Activated CD8-positive, alpha-beta T cell treated with anti-CD3 and anti-CD28 coated beads, Interleukin-2, amount 10 ng/mL, durations not matched to agents 7 days and 5 days (primary cell): ENCODE results near the gene FGF12. TPM values are rescaled to one million over a fixed set of nuclear protein-coding genes. Genes with fewer than 3 reads are reported as not detected.

Experiments
- ATAC-seq: fragments of 150-1000 bp; cut with Tn5 transposase; one replicate; pipeline ENCODE4 v1.10.0; 2021; ENCODE audit warnings: moderate library complexity
- CTCF ChIA-PET: fragments of 350-600 bp; sonication (Branson Sonifier 250); formaldehyde crosslinking; loops from one replicate; lab custom pipeline; 2021; ENCODE audit warnings: antibody characterized with exemption; lab: Charles Lee
- POLR2A ChIA-PET: fragments of 350-600 bp; sonication (Branson Sonifier 250); formaldehyde crosslinking; loops from one replicate; lab custom pipeline; 2021; ENCODE audit warnings: antibody characterized with exemption; lab: Charles Lee
- DNase-seq: peaks from one replicate; pipeline ENCODE4 v3.0.0-alpha.2; 2020
- H3K27ac Mint-ChIP-seq: one replicate; pipeline ENCODE4 v1.8.0; 2021; ENCODE audit warnings: mild to moderate bottlenecking, mixed read lengths
- H3K27me3 Mint-ChIP-seq: one replicate; pipeline ENCODE4 v1.8.0; 2021; ENCODE audit warnings: low read depth, mixed read lengths
- H3K36me3 Mint-ChIP-seq: one replicate; pipeline ENCODE4 v1.8.0; 2021; ENCODE audit warnings: low read depth, mixed read lengths
- H3K4me1 Mint-ChIP-seq: one replicate; pipeline ENCODE4 v1.8.0; 2021; ENCODE audit warnings: low read depth, mixed read lengths
- H3K4me3 Mint-ChIP-seq: one replicate; pipeline ENCODE4 v1.8.0; 2021; ENCODE audit warnings: mild to moderate bottlenecking, mixed read lengths
- H3K9me3 Mint-ChIP-seq: one replicate; pipeline ENCODE4 v1.8.0; 2022; ENCODE audit warnings: mixed read lengths; ENCODE audit not compliant: insufficient read depth
- total RNA-seq, 2 experiments: library from RNA; stranded (reverse); gene quantifications; one replicate each; pipeline ENCODE4 v1.2.3, GENCODE V29; 2021

Gene FGF12
- total RNA-seq, 2 experiments from 2014 or later: not detected

GRCh38 chr3:192575879-192576506 lies 151.3 kb downstream of the FGF12 start:
- Mint-ChIP-seq H3K27ac (no peak overlapping the region), H3K27me3 (peaks cover 8% of the 10 kb centered on the region), H3K4me1 (no peaks in the 10 kb centered on the region), H3K36me3 (no peaks in the 10 kb centered on the region), H3K9me3 (peaks cover 6% of the 10 kb centered on the region), H3K4me3 (no peak overlapping the region)
- POLR2A ChIA-PET: no interaction called here
- ATAC-seq (no peak), DNase-seq (no peak)
- CTCF ChIA-PET: no interaction called here

GRCh38 chr3:192573240-192573639 lies 154.1 kb downstream of the FGF12 start:
- ChIA-PET CTCF (no interaction called here), POLR2A (no interaction called here)
- DNase-seq: no peak
- ATAC-seq: no peak
- Mint-ChIP-seq H3K27me3 (peaks cover 8% of the 10 kb centered on the region), H3K4me1 (no peaks in the 10 kb centered on the region), H3K4me3 (no peak overlapping the region), H3K9me3 (peaks cover 6% of the 10 kb centered on the region), H3K27ac (no peak overlapping the region), H3K36me3 (no peaks in the 10 kb centered on the region)

GRCh38 chr3:192570821-192571791 lies 156.2 kb downstream of the FGF12 start:
- ATAC-seq (no peak), DNase-seq (no peak)
- Mint-ChIP-seq H3K9me3 (peaks cover under 1% of the 10 kb centered on the region), H3K36me3 (no peaks in the 10 kb centered on the region), H3K4me3 (no peak overlapping the region), H3K27me3 (peaks cover 8% of the 10 kb centered on the region), H3K27ac (no peak overlapping the region), H3K4me1 (no peaks in the 10 kb centered on the region)
- POLR2A ChIA-PET: no interaction called here
- CTCF ChIA-PET: interaction anchor here (0.6 kb wide), 1 partner anchor 46 kb away, joined by 3 read pairs; no protein-coding TSS in a partner anchor

GRCh38 chr3:192570315-192570714 lies 157.0 kb downstream of the FGF12 start:
- H3K9me3 Mint-ChIP-seq: no peaks in the 10 kb centered on the region
- no peak for DNase-seq
- no peak overlapping the region for H3K27ac Mint-ChIP-seq
- H3K4me1 Mint-ChIP-seq: no peaks in the 10 kb centered on the region
- ChIA-PET CTCF (no interaction called here), POLR2A (no interaction called here)
- no peak overlapping the region for H3K4me3 Mint-ChIP-seq
- H3K27me3 Mint-ChIP-seq: peaks cover 8% of the 10 kb centered on the region
- no peak for ATAC-seq
- no peaks in the 10 kb centered on the region for H3K36me3 Mint-ChIP-seq

GRCh38 chr3:192566706-192567290 lies 160.5 kb downstream of the FGF12 start:
- H3K4me3 Mint-ChIP-seq: no peak overlapping the region
- no peaks in the 10 kb centered on the region for H3K36me3 Mint-ChIP-seq
- no peaks in the 10 kb centered on the region for H3K4me1 Mint-ChIP-seq
- H3K27me3 Mint-ChIP-seq: peaks cover 4% of the 10 kb centered on the region
- ATAC-seq: peak; percentile 58
- no peaks in the 10 kb centered on the region for H3K9me3 Mint-ChIP-seq
- ChIA-PET POLR2A (no interaction called here), CTCF (interaction anchor here (1.2 kb wide), 1 partner anchor 236 kb away, joined by 5 read pairs; no protein-coding TSS in a partner anchor)
- DNase-seq: peak; percentile 73
- no peak overlapping the region for H3K27ac Mint-ChIP-seq

- ChIA-PET POLR2A (no interaction called here), CTCF (no interaction called here)
- no peaks in the 10 kb centered on the region for H3K36me3 Mint-ChIP-seq
- H3K27ac Mint-ChIP-seq: no peak overlapping the region
- H3K9me3 Mint-ChIP-seq: no peaks in the 10 kb centered on the region
- H3K4me3 Mint-ChIP-seq: no peak overlapping the region
- no peaks in the 10 kb centered on the region for H3K27me3 Mint-ChIP-seq
- H3K4me1 Mint-ChIP-seq: no peaks in the 10 kb centered on the region
- DNase-seq: no peak
- ATAC-seq: no peak
These were observed 162.7 kb downstream of the FGF12 start for GRCh38 chr3:192564611-192565010.

- ATAC-seq (no peak), DNase-seq (no peak)
- Mint-ChIP-seq H3K4me1 (no peaks in the 10 kb centered on the region), H3K27ac (no peak overlapping the region), H3K27me3 (no peaks in the 10 kb centered on the region), H3K36me3 (no peaks in the 10 kb centered on the region), H3K4me3 (no peak overlapping the region), H3K9me3 (no peaks in the 10 kb centered on the region)
- ChIA-PET CTCF (no interaction called here), POLR2A (interaction anchor here (0.6 kb wide), 1 partner anchor 239 kb away, joined by 3 read pairs; no protein-coding TSS in a partner anchor)
These were observed 163.9 kb downstream of the FGF12 start for GRCh38 chr3:192563417-192563816.

GRCh38 chr3:192553707-192554106 lies 173.6 kb downstream of the FGF12 start:
- Mint-ChIP-seq H3K9me3 (no peaks in the 10 kb centered on the region), H3K4me3 (no peak overlapping the region), H3K4me1 (no peaks in the 10 kb centered on the region)

GRCh38 chr3:192550356-192550755 lies 177.0 kb downstream of the FGF12 start:
- Mint-ChIP-seq H3K9me3 (no peaks in the 10 kb centered on the region), H3K36me3 (no peaks in the 10 kb centered on the region), H3K4me1 (no peaks in the 10 kb centered on the region), H3K27ac (no peak overlapping the region), H3K4me3 (no peak overlapping the region), H3K27me3 (no peaks in the 10 kb centered on the region)
- POLR2A ChIA-PET: no interaction called here
- CTCF ChIA-PET: no interaction called here
- no peak for ATAC-seq
- no peak for DNase-seq

More at GRCh38 chr3:192553707-192554106, 173.6 kb downstream of the FGF12 start:
- H3K27ac Mint-ChIP-seq: no peak overlapping the region
- no peak for DNase-seq
- CTCF ChIA-PET: no interaction called here
- ATAC-seq: no peak
- POLR2A ChIA-PET: no interaction called here
- H3K27me3 Mint-ChIP-seq: no peaks in the 10 kb centered on the region
- no peaks in the 10 kb centered on the region for H3K36me3 Mint-ChIP-seq

GRCh38 chr3:192545333-192545732 lies 182.0 kb downstream of the FGF12 start:
- ChIA-PET CTCF (no interaction called here), POLR2A (no interaction called here)
- no peaks in the 10 kb centered on the region for H3K4me1 Mint-ChIP-seq
- DNase-seq (no peak), ATAC-seq (no peak)
- H3K27ac Mint-ChIP-seq: no peak overlapping the region
- no peaks in the 10 kb centered on the region for H3K36me3 Mint-ChIP-seq
- no peaks in the 10 kb centered on the region for H3K27me3 Mint-ChIP-seq
- no peak overlapping the region for H3K4me3 Mint-ChIP-seq
- H3K9me3 Mint-ChIP-seq: no peaks in the 10 kb centered on the region

GRCh38 chr3:192543163-192543562 lies 184.2 kb downstream of the FGF12 start:
- ATAC-seq (no peak), DNase-seq (no peak)
- Mint-ChIP-seq H3K4me3 (no peak overlapping the region), H3K27me3 (no peaks in the 10 kb centered on the region), H3K4me1 (no peaks in the 10 kb centered on the region), H3K36me3 (no peaks in the 10 kb centered on the region), H3K27ac (no peak overlapping the region), H3K9me3 (no peaks in the 10 kb centered on the region)
- POLR2A ChIA-PET: no interaction called here
- CTCF ChIA-PET: no interaction called here

- Mint-ChIP-seq H3K4me3 (no peak overlapping the region), H3K9me3 (peaks cover 7% of the 10 kb centered on the region), H3K36me3 (peaks cover 2% of the 10 kb centered on the region), H3K4me1 (no peaks in the 10 kb centered on the region), H3K27ac (no peak overlapping the region), H3K27me3 (peaks cover 23% of the 10 kb centered on the region)
- ATAC-seq (no peak), DNase-seq (no peak)
- POLR2A ChIA-PET: no interaction called here
- CTCF ChIA-PET: interaction anchor here (1.4 kb wide), 1 partner anchor 72 kb away, joined by 3 read pairs; no protein-coding TSS in a partner anchor
These were observed 210.5 kb downstream of the FGF12 start for GRCh38 chr3:192516820-192517219.
